Adipocyte (in vitro differentiated cells): ENCODE results near the gene STK33.
A peak's percentile ranks its signal among the peaks of the same experiment; 100 is the strongest.

Experiments used
- DNase-seq: peaks from one replicate; pipeline ENCODE4 v3.0.0-alpha.2; 2015; ENCODE audit warnings: low read depth
- H3K27me3 ChIP-seq: replicated peaks from 2 replicates; pipeline ENCODE4 v1.7.0; 2013; ENCODE audit warnings: mild to moderate bottlenecking, low read length, moderate library complexity; ENCODE audit not compliant: control insufficient read depth, insufficient read depth
- H3K36me3 ChIP-seq: 2 replicates; pipeline ENCODE4 v1.7.0; 2013; ENCODE audit warnings: low read length, mild to moderate bottlenecking, moderate library complexity; ENCODE audit not compliant: control insufficient read depth, insufficient read depth, severe bottlenecking
- H3K4me1 ChIP-seq: 2 replicates; pipeline ENCODE4 v1.7.0; 2013; ENCODE audit warnings: mild to moderate bottlenecking, low read length, moderate library complexity; ENCODE audit not compliant: control insufficient read depth, insufficient read depth
- H3K4me3 ChIP-seq: 2 replicates; pipeline ENCODE4 v1.7.0; 2013; ENCODE audit warnings: mild to moderate bottlenecking, low read length, moderate library complexity
- H3K9ac ChIP-seq: 2 replicates; pipeline ENCODE4 v1.7.0; 2013; ENCODE audit warnings: mild to moderate bottlenecking, low read length, moderate library complexity
- H3K9me3 ChIP-seq: 2 replicates; pipeline ENCODE4 v1.7.0; 2013; ENCODE audit warnings: mild to moderate bottlenecking, low read length, moderate library complexity; ENCODE audit not compliant: control insufficient read depth

STK33 gene

GRCh38 chr11:8617063-8617462 is 23.0 kb upstream of the STK33 start:
- Histone ChIP-seq H3K27me3 (no peaks in the 10 kb centered on the region), H3K36me3 (peaks cover 56% of the 10 kb centered on the region), H3K9me3 (no peaks in the 10 kb centered on the region), H3K4me3 (no peak overlapping the region), H3K4me1 (peaks cover 5% of the 10 kb centered on the region), H3K9ac (no peak overlapping the region)
- DNase-seq, result no peak

DNA sequence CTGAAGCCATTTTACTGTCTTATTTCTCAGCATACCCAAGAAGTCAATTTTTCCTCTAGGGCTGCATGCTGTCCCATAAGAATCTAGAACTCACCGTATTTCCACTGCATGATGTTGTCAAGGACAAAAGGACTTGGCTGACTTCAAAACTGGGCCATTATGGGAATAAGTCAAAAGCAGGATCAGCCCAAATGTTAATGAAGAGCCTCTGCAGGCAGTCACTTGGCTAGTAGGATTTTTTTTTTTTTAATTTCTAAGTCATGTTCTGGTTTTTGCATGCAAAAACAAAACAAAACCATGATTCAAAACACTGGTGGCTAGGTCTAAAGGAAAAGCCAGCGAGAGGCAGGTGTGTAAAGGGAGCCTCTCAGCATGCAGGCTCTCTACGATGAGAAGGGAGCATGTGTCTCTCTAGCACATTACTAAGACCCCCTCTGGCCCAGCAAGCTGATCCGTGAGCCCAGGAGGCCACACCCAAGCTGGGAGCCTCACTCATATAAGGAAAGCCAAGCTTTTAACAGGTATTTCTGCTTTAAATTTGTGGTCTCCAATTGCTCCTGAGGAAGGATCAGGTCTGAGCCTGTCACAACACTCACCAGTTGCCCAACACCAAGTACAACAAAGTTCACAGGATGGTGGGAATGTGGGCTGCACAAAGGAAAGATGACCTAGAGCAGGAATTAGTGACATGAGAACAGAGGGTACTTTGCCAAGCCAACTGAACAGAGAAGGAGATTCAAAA is 21.4 kb upstream of the STK33 start:
- H3K9me3 ChIP-seq, result no peaks in the 10 kb centered on the region
- no peaks in the 10 kb centered on the region for H3K27me3 ChIP-seq
- DNase-seq, result no peak
- H3K36me3 ChIP-seq, result peaks cover 41% of the 10 kb centered on the region
- H3K4me1 ChIP-seq, result peaks cover 5% of the 10 kb centered on the region
- H3K4me3 ChIP-seq, result no peak overlapping the region
- no peak overlapping the region for H3K9ac ChIP-seq

DNA sequence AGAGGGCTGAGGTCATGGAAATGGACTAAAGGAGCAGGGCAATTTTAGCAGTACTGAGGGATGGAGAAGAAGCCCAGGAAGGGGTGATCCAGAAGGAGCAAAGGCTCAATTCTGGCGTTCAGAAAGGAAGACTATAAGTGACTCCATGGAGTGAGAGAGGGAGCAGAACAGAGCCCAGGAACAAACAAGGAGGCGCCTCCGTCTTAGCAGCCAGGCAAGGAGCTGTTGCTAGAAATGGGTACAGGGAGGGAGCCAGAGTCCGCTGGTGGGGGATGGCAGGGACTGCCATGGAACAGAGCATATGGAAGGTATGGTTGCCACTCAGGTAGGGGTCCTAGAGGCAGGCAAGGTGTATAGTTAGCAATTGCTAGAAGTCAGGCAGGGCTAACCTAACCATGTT is 20.5 kb upstream of the STK33 start:
- Histone ChIP-seq H3K4me3 (no peak overlapping the region), H3K9ac (no peak overlapping the region), H3K36me3 (peaks cover 36% of the 10 kb centered on the region), H3K4me1 (peaks cover 5% of the 10 kb centered on the region), H3K9me3 (no peaks in the 10 kb centered on the region), H3K27me3 (no peaks in the 10 kb centered on the region)
- no peak for DNase-seq

GRCh38 chr11:8613036-8613435 is 19.0 kb upstream of the STK33 start:
- H3K4me1 ChIP-seq, result peaks cover 14% of the 10 kb centered on the region
- H3K36me3 ChIP-seq, result peaks cover 24% of the 10 kb centered on the region
- DNase-seq, result no peak
- H3K9ac ChIP-seq, result no peak overlapping the region
- no peaks in the 10 kb centered on the region for H3K27me3 ChIP-seq
- no peaks in the 10 kb centered on the region for H3K9me3 ChIP-seq
- H3K4me3 ChIP-seq, result no peak overlapping the region

DNA sequence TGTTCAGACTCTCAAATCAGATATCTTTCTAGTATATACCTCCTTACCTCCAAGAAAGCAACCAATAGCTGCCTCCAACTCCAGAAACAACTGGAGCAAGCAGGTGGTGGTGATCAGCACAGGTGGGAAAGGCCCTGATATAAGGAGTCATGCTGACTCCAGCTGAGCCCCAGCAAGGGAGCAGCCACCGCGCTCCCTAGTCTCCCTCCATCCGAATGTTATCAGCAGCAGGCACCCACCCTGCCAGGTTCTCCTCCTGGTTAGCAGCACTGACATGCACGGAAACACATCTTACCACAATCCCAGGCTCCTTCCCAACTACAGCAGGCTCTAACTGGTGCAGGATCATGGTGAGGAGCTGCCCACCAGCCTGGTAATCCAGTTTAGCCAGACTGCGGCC is 18.5 kb upstream of the STK33 start:
- Histone ChIP-seq H3K36me3 (peaks cover 19% of the 10 kb centered on the region), H3K9ac (no peak overlapping the region), H3K4me1 (peaks cover 14% of the 10 kb centered on the region), H3K4me3 (no peak overlapping the region), H3K27me3 (no peaks in the 10 kb centered on the region), H3K9me3 (no peaks in the 10 kb centered on the region)
- no peak for DNase-seq

- no peak overlapping the region for H3K9ac ChIP-seq
- H3K4me1 ChIP-seq, result peaks cover 13% of the 10 kb centered on the region
- H3K4me3 ChIP-seq, result no peak overlapping the region
- no peaks in the 10 kb centered on the region for H3K36me3 ChIP-seq
- no peak for DNase-seq
- H3K9me3 ChIP-seq, result no peaks in the 10 kb centered on the region
- no peaks in the 10 kb centered on the region for H3K27me3 ChIP-seq
Measured at GRCh38 chr11:8610532-8611116, 16.6 kb upstream of the STK33 start.

GRCh38 chr11:8608652-8609051 is 14.6 kb upstream of the STK33 start:
- Histone ChIP-seq H3K9me3 (no peaks in the 10 kb centered on the region), H3K36me3 (no peaks in the 10 kb centered on the region), H3K4me1 (peaks cover 17% of the 10 kb centered on the region), H3K27me3 (no peaks in the 10 kb centered on the region), H3K4me3 (no peak overlapping the region), H3K9ac (no peak overlapping the region)
- peak; percentile 55 for DNase-seq

DNA sequence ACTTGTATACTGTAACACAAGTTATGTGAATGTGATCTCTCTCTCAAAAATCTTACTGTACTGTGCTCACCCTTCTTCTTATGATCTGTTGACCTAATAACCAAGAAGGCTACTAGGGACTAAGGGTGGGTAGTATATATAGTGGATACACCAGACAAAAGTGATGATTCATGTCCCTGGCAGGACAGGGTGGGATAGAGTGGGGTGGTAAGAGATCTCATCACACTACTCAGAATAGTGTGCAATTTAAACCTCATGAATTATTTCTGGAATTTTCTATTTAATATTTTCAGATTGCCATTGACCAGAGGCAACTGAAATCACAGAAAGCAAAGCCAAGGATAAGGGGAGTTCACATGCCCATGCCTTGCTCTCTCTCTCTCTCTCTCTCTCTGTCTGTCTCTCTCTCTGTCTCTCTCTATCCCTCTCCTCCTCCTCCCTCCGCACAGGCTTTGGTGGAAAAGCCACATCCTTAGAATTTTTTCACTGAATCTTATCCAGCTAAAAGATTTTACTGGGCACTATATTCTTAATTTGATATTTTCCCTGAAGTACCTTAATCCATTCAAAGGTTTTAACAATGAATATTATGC is 12.0 kb upstream of the STK33 start:
- H3K27me3 ChIP-seq, result no peaks in the 10 kb centered on the region
- no peak overlapping the region for H3K9ac ChIP-seq
- DNase-seq, result no peak
- H3K4me3 ChIP-seq, result no peak overlapping the region
- H3K36me3 ChIP-seq, result no peaks in the 10 kb centered on the region
- no peaks in the 10 kb centered on the region for H3K9me3 ChIP-seq
- H3K4me1 ChIP-seq, result peaks cover 24% of the 10 kb centered on the region

- H3K4me3 ChIP-seq, result peak overlapping the region; percentile 28
- H3K4me1 ChIP-seq, result peaks cover 25% of the 10 kb centered on the region
- DNase-seq, result peak; percentile 99
- no peaks in the 10 kb centered on the region for H3K36me3 ChIP-seq
- no peak overlapping the region for H3K9ac ChIP-seq
- H3K27me3 ChIP-seq, result no peaks in the 10 kb centered on the region
- H3K9me3 ChIP-seq, result no peaks in the 10 kb centered on the region
Measured at GRCh38 chr11:8604078-8604723, 10.2 kb upstream of the STK33 start.

DNA sequence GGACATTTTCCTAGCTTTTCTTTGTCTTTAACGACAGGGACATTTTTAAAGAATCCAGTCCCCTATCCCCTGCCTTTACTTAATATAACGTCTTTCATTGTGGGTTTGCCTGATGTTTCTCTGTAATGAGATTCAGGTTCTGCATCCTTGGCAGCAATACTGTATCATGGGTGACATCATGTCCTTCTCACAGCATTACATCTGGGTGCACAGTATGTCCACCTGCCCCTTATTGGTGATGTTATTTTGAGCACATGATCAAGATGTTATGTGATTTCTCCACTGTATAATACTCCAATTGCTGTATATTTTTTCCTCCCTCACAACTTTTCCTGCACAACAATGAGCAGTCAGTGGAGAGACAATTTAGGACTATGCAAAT is 9.7 kb upstream of the STK33 start:
- no peak overlapping the region for H3K9ac ChIP-seq
- peak; percentile 14 for DNase-seq
- H3K27me3 ChIP-seq, result no peaks in the 10 kb centered on the region
- H3K36me3 ChIP-seq, result no peaks in the 10 kb centered on the region
- no peaks in the 10 kb centered on the region for H3K9me3 ChIP-seq
- H3K4me3 ChIP-seq, result no peak overlapping the region
- peaks cover 20% of the 10 kb centered on the region for H3K4me1 ChIP-seq

- H3K4me3 ChIP-seq, result no peak overlapping the region
- H3K36me3 ChIP-seq, result no peaks in the 10 kb centered on the region
- H3K9me3 ChIP-seq, result no peaks in the 10 kb centered on the region
- no peaks in the 10 kb centered on the region for H3K27me3 ChIP-seq
- no peak for DNase-seq
- peaks cover 26% of the 10 kb centered on the region for H3K4me1 ChIP-seq
- H3K9ac ChIP-seq, result no peak overlapping the region
Measured at GRCh38 chr11:8601376-8602133, 7.5 kb upstream of the STK33 start.
